Stimulated activated naive CD8-positive, alpha-beta T cell treated with anti-CD3 and anti-CD28 coated beads, Interleukin-15, Interleukin-2, amounts not matched to agents 100 ng/mL and 50 ng/mL, for 24 hours (primary cell): ENCODE results near the gene ADAMTS2.
"Not testable (repeated sequence)": the region's sequence is repeated elsewhere in the genome, so short reads cannot be mapped to it uniquely, and the experiment has no call there.

Source experiments
- H3K27ac Mint-ChIP-seq: one replicate; pipeline ENCODE4 v1.8.0; 2021; ENCODE audit warnings: mild to moderate bottlenecking, mixed read lengths
- H3K27me3 Mint-ChIP-seq: one replicate; pipeline ENCODE4 v1.8.0; 2021; ENCODE audit warnings: mixed read lengths
- H3K36me3 Mint-ChIP-seq: one replicate; pipeline ENCODE4 v1.8.0; 2021; ENCODE audit warnings: low read depth, mixed read lengths
- H3K4me1 Mint-ChIP-seq: one replicate; pipeline ENCODE4 v1.8.0; 2021; ENCODE audit warnings: low read depth, mixed read lengths
- H3K4me3 Mint-ChIP-seq: one replicate; pipeline ENCODE4 v1.8.0; 2021; ENCODE audit warnings: mild to moderate bottlenecking, mixed read lengths
- H3K9me3 Mint-ChIP-seq: one replicate; pipeline ENCODE4 v1.8.0; 2021; ENCODE audit warnings: mixed read lengths

ADAMTS2 gene

DNA sequence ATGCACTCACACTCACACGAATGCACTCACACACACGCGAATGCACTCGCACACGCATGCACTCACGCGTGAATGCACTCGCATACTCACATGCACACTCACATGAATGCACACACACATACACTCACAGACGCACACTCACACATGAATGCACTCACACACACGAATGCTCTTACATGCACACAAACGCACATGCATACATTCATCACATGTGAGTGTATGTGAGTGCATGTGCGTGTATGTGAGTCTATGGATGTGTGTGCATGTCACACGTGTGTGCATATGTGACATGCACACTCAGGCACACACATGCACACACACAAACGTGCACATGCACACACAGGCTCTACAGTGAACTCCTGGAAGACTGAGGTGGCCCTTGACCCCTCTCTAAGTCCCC is 121.7 kb downstream of the ADAMTS2 start:
- Mint-ChIP-seq H3K27ac (no peak overlapping the region), H3K36me3 (no peaks in the 10 kb centered on the region), H3K9me3 (peaks cover 9% of the 10 kb centered on the region), H3K27me3 (no peaks in the 10 kb centered on the region), H3K4me3 (no peak overlapping the region), H3K4me1 (no peaks in the 10 kb centered on the region)

GRCh38 chr5:179222246-179223017 is 122.8 kb downstream of the ADAMTS2 start:
- H3K9me3 Mint-ChIP-seq: peaks cover 9% of the 10 kb centered on the region
- H3K4me3 Mint-ChIP-seq: no peak overlapping the region
- H3K27ac Mint-ChIP-seq: no peak overlapping the region
- no peaks in the 10 kb centered on the region for H3K27me3 Mint-ChIP-seq
- H3K36me3 Mint-ChIP-seq: no peaks in the 10 kb centered on the region
- H3K4me1 Mint-ChIP-seq: no peaks in the 10 kb centered on the region

GRCh38 chr5:179221877-179222220 is 123.4 kb downstream of the ADAMTS2 start:
- Mint-ChIP-seq H3K4me3 (no peak overlapping the region), H3K9me3 (peaks cover 9% of the 10 kb centered on the region), H3K36me3 (no peaks in the 10 kb centered on the region), H3K4me1 (no peaks in the 10 kb centered on the region), H3K27ac (no peak overlapping the region), H3K27me3 (no peaks in the 10 kb centered on the region)

DNA sequence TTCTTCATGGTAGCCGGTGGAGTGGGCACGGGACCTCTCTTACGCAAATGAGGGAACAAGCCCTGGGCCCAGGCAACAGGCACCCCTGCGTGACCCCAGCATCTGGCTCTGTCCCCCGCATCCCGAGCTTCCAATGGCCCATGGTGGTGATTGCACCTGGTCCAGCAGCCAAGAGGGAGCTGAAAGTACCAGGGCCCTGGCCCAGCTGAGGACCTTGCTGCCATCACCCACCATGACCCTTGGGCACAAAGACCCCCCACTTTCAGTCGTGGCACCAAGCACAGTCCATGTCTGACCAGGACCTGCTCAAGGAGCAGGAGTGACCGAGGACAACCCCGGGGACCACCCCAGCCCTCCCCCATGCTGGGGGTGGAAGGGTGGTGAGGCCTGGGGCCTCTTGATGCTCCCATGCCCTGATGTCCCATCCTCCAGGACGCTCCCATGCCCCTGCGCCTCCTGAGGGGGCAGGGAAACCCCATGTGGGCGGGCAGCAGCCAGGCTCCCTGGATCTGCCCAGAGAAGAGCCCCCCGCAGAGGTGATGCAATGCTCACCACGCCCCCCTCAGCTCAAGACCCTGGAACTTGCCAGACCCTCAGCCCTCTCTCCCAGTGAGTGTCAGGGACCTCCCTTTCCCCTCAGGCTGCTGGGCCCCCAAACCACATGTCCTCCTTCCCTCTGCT is 123.9 kb downstream of the ADAMTS2 start:
- peaks cover 9% of the 10 kb centered on the region for H3K9me3 Mint-ChIP-seq
- H3K4me3 Mint-ChIP-seq: no peak overlapping the region
- no peaks in the 10 kb centered on the region for H3K27me3 Mint-ChIP-seq
- no peak overlapping the region for H3K27ac Mint-ChIP-seq
- H3K4me1 Mint-ChIP-seq: no peaks in the 10 kb centered on the region
- H3K36me3 Mint-ChIP-seq: no peaks in the 10 kb centered on the region

DNA sequence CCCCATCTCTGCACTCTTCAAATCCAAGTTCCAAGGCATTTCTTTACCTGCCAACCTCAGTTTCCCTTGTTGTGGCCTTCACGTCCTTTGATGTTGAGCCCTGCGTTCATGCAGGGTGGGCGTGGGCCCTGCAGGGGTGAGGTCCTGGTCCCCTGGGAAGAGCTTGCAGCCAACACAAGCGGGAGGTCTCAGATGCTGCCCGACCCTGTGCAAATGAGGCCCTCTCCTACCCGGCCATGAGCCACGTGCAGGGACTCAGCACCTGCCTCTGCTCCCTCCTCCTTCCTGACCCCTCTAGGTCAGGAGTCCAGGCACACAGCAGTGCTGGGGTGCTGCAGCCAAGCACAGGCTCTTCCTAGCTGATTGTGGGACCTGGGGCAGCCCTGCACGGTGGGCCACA is 124.5 kb downstream of the ADAMTS2 start:
- Mint-ChIP-seq H3K4me3 (no peak overlapping the region), H3K27me3 (no peaks in the 10 kb centered on the region), H3K9me3 (peaks cover 9% of the 10 kb centered on the region), H3K4me1 (no peaks in the 10 kb centered on the region), H3K36me3 (no peaks in the 10 kb centered on the region), H3K27ac (no peak overlapping the region)

- Mint-ChIP-seq H3K27me3 (no peaks in the 10 kb centered on the region), H3K9me3 (peaks cover 9% of the 10 kb centered on the region), H3K27ac (no peak overlapping the region), H3K4me1 (no peaks in the 10 kb centered on the region), H3K36me3 (no peaks in the 10 kb centered on the region), H3K4me3 (no peak overlapping the region)
Observed at GRCh38 chr5:179219661-179220620, 125.3 kb downstream of the ADAMTS2 start.

DNA sequence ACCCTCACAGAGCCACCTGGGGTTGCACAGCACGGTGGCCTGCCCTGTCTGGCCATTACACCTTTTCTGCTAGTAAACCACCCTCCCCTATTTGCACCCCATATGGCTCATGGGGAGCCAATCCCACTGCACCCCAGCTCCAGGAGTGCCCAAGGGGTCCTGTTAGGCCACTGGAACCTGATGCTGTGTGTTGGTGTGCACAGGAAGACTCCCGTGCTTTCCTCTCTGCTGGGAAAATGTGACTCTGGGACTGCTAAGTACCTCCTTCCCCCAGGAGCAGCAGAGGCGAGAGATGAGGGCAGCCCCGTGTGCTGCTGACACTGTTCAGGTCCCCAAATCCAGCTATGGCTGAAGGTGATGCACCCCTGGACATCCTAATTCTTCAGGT is 126.3 kb downstream of the ADAMTS2 start:
- no peaks in the 10 kb centered on the region for H3K4me1 Mint-ChIP-seq
- no peak overlapping the region for H3K4me3 Mint-ChIP-seq
- no peaks in the 10 kb centered on the region for H3K36me3 Mint-ChIP-seq
- H3K27ac Mint-ChIP-seq: no peak overlapping the region
- H3K27me3 Mint-ChIP-seq: no peaks in the 10 kb centered on the region
- H3K9me3 Mint-ChIP-seq: peaks cover 7% of the 10 kb centered on the region

- H3K27me3 Mint-ChIP-seq: no peaks in the 10 kb centered on the region
- H3K27ac Mint-ChIP-seq: no peak overlapping the region
- H3K36me3 Mint-ChIP-seq: no peaks in the 10 kb centered on the region
- no peaks in the 10 kb centered on the region for H3K4me1 Mint-ChIP-seq
- H3K4me3 Mint-ChIP-seq: no peak overlapping the region
- peaks cover under 1% of the 10 kb centered on the region for H3K9me3 Mint-ChIP-seq
Observed at GRCh38 chr5:179217956-179218942, 127.0 kb downstream of the ADAMTS2 start.

DNA sequence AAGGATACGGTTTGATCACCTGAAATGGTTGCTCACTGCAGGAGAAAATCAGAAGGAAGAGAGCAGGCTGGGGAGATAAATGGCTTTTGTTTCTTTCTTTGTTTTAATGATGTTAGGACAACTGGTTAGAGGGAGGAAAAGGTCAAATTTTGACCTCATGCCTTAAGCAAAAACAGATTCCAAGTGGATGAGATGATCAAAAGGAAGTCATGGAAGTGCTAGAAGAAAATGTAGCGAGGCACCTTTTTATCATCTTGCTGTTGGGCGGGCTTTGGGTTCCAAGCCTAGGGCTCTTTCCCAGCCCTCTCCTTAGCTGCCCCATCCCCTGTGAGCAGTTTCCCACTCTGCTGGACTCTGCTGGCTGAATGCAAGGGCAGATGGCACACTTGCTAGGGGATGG is 127.9 kb downstream of the ADAMTS2 start:
- H3K4me3 Mint-ChIP-seq: no peak overlapping the region
- H3K4me1 Mint-ChIP-seq: no peaks in the 10 kb centered on the region
- H3K9me3 Mint-ChIP-seq: no peaks in the 10 kb centered on the region
- H3K27me3 Mint-ChIP-seq: no peaks in the 10 kb centered on the region
- H3K36me3 Mint-ChIP-seq: no peaks in the 10 kb centered on the region
- H3K27ac Mint-ChIP-seq: peak overlapping the region; percentile 5

GRCh38 chr5:179216381-179216780 is 128.9 kb downstream of the ADAMTS2 start:
- H3K27ac Mint-ChIP-seq, H3K36me3 Mint-ChIP-seq, H3K27me3 Mint-ChIP-seq, H3K4me3 Mint-ChIP-seq, H3K4me1 Mint-ChIP-seq, H3K9me3 Mint-ChIP-seq: not testable (repeated sequence)

DNA sequence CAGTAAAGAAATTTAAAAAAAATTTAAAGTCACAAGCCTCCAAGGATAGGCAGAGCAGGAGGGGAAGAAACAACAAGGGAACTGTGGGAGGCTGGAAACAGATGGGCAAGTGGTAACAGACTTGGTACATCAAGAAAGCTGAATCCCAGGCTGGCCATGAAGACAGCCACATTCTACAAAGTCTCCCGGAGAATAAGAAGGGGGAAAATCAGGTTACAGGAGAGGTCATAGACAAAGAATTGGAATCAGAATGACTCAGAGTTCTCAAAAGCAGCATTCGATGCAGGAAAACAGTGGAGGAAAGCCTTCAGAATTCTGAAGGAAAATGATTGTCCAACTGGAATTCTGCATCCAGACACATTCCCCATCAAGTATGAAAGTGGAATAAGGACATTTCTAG is 129.7 kb downstream of the ADAMTS2 start:
- Mint-ChIP-seq H3K36me3 (no peaks in the 10 kb centered on the region), H3K4me1 (no peaks in the 10 kb centered on the region), H3K9me3 (no peaks in the 10 kb centered on the region), H3K27me3 (no peaks in the 10 kb centered on the region), H3K27ac (no peak overlapping the region), H3K4me3 (no peak overlapping the region)

DNA sequence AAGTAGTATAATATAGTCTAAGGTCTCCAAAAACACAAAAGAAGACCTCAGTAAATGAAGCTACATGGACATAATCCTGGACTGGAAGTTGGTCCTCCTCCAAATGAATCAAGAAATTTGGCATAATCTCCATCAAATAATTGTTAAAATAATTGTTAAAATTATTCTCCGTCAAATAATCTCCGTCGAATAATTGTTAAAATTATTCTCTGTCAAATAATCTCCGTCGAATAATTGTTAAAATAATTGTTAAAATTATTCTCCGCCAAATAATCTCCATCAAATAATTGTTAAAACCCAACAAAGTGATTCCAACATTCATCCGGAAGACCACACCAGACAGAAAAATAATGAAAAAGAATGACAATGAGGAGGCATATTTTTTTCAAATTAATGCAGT is 130.6 kb downstream of the ADAMTS2 start:
- no peak overlapping the region for H3K27ac Mint-ChIP-seq
- no peaks in the 10 kb centered on the region for H3K27me3 Mint-ChIP-seq
- no peaks in the 10 kb centered on the region for H3K36me3 Mint-ChIP-seq
- H3K4me3 Mint-ChIP-seq: no peak overlapping the region
- no peaks in the 10 kb centered on the region for H3K4me1 Mint-ChIP-seq
- H3K9me3 Mint-ChIP-seq: no peaks in the 10 kb centered on the region

- Mint-ChIP-seq H3K27me3 (no peaks in the 10 kb centered on the region), H3K4me3 (no peak overlapping the region), H3K27ac (no peak overlapping the region), H3K4me1 (no peaks in the 10 kb centered on the region), H3K9me3 (no peaks in the 10 kb centered on the region), H3K36me3 (no peaks in the 10 kb centered on the region)
Observed at GRCh38 chr5:179212870-179213269, 132.4 kb downstream of the ADAMTS2 start.

- H3K27me3 Mint-ChIP-seq: no peaks in the 10 kb centered on the region
- H3K4me3 Mint-ChIP-seq: no peak overlapping the region
- H3K4me1 Mint-ChIP-seq: no peaks in the 10 kb centered on the region
- H3K9me3 Mint-ChIP-seq: no peaks in the 10 kb centered on the region
- H3K27ac Mint-ChIP-seq: no peak overlapping the region
- no peaks in the 10 kb centered on the region for H3K36me3 Mint-ChIP-seq
Observed at GRCh38 chr5:179211631-179212030, 133.6 kb downstream of the ADAMTS2 start.
